Fibroblast of lung (primary cell): ENCODE measurements around the gene MYO1D. TPM values are rescaled to one million over a fixed set of nuclear protein-coding genes. Genes with fewer than 3 reads are reported as not detected.

Source experiments
- DNase-seq, 2 donors: peaks; one replicate each; pipeline versions ENCODE4 v3.0.0 to v3.0.0-alpha.2; 2010; ENCODE audit warnings: low read depth in 2 of 2
- H2AFZ ChIP-seq: 2 replicates; pipeline ENCODE4 v1.5.1; 2012; ENCODE audit warnings: low read length, control low read depth, inconsistent platforms
- H3K27ac ChIP-seq: 2 replicates; pipeline ENCODE4 v1.5.1; 2011; ENCODE audit warnings: low read length, control low read depth; ENCODE audit not compliant: insufficient read depth
- H3K27me3 ChIP-seq: 2 replicates; pipeline ENCODE4 v1.5.1; 2011; ENCODE audit warnings: mild to moderate bottlenecking, low read length; ENCODE audit not compliant: control insufficient read depth, insufficient read depth
- H3K36me3 ChIP-seq: 2 replicates; pipeline ENCODE4 v1.5.1; 2011; ENCODE audit warnings: low read length; ENCODE audit not compliant: control insufficient read depth, insufficient read depth
- H3K4me1 ChIP-seq: 2 replicates; pipeline ENCODE4 v1.5.1; 2011; ENCODE audit warnings: low read length; ENCODE audit not compliant: control insufficient read depth, insufficient read depth; ENCODE audit errors: extremely low read depth
- H3K4me2 ChIP-seq: 2 replicates; pipeline ENCODE4 v1.5.1; 2011; ENCODE audit warnings: low read length, control low read depth; ENCODE audit not compliant: insufficient read depth; ENCODE audit errors: extremely low read depth
- H3K4me3 ChIP-seq, 4 experiments: fragments of 200-600 bp in 1 of 4; sonication (generic) in 1 of 4; replicated peaks in 1 of 4; 2 replicates each; pipeline ENCODE4 v1.5.1; 2011 to 2016; ENCODE audit warnings: low read length in 4 of 4, low read depth in 3 of 4, mild to moderate bottlenecking in 3 of 4, control low read depth in 2 of 4, inconsistent platforms in 1 of 4, mixed read lengths in 1 of 4; ENCODE audit not compliant: insufficient read depth in 1 of 4; ENCODE audit errors: control extremely low read depth in 1 of 4
- H3K79me2 ChIP-seq: 2 replicates; pipeline ENCODE4 v1.5.1; 2012; ENCODE audit warnings: mild to moderate bottlenecking, low read length, inconsistent platforms; ENCODE audit not compliant: control insufficient read depth, insufficient read depth
- H3K9ac ChIP-seq: 2 replicates; pipeline ENCODE4 v1.5.1; 2011; ENCODE audit warnings: mild to moderate bottlenecking, low read length, control low read depth; ENCODE audit not compliant: insufficient read depth
- H3K9me3 ChIP-seq: 2 replicates; pipeline ENCODE4 v1.5.1; 2012; ENCODE audit warnings: low read depth, low read length; ENCODE audit not compliant: control insufficient read depth, insufficient read depth
- H4K20me1 ChIP-seq: 2 replicates; pipeline ENCODE4 v1.5.1; 2011; ENCODE audit warnings: low read length; ENCODE audit not compliant: control insufficient read depth, insufficient read depth; ENCODE audit errors: extremely low read depth
- EZH2 ChIP-seq: IDR thresholded peaks from 2 replicates; pipeline ENCODE4 v1.5.1; 2012; ENCODE audit warnings: low read length, control low read depth, mild to moderate bottlenecking; ENCODE audit errors: missing control alignments
- polyA plus RNA-seq, 2 donors: library from polyadenylated mRNA; depleted of rRNA in 1 of 2; stranded (reverse) in 1 of 2; unstranded in 1 of 2; fragments of >200 nt; gene quantifications; 2 replicates each; pipeline ENCODE4 v1.2.1, GENCODE V29; 2011 to 2012; ENCODE audit warnings: missing spikeins in 1 of 2
- total RNA-seq: library from RNA; depleted of rRNA; stranded (reverse); fragments of >200 nt; gene quantifications from 2 replicates; pipeline ENCODE4 v1.2.1, GENCODE V29; 2014
- TF ChIP-seq, protein P1 (sequence below), 2 donors: IDR thresholded peaks in 1 of 2; conservative IDR thresholded peaks in 1 of 2; 1 replicate in 1 of 2; 2 replicates in 1 of 2; pipeline ENCODE4 v1.5.1; 2011 to 2012; ENCODE audit warnings: low read length in 2 of 2, control low read depth in 1 of 2, inconsistent platforms in 1 of 2, low read depth in 1 of 2, mild to moderate bottlenecking in 1 of 2

MYO1D gene
- total and polyA plus RNA-seq, 2 donors (not counting 1 experiment from before 2014, with no cell fraction given) = 35.0 to 46.6 TPM

DNA sequence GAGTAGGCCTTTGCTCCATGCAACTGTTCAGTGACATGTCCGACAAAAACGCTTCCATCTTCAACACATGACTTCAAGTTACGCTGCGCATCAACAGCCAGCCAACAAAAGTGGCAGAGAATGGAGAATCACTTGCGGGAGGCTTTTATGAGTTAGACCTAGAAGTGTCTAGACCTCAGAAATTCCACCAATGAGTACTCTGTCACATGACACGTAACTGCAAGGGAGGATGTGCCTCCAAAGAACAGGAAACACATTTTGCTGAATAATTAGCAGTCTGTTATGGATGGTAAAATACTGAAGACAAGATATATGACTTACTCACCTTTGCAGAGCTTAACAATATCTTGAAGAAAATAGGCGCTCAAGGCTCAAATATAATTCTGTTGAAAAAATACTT lies 62.1 kb downstream of the MYO1D start:
- no peaks in the 10 kb centered on the region for H3K27me3 ChIP-seq
- no peaks in the 10 kb centered on the region for H3K79me2 ChIP-seq
- no peak for TF ChIP-seq EZH2
- TF ChIP-seq, protein P1, sequence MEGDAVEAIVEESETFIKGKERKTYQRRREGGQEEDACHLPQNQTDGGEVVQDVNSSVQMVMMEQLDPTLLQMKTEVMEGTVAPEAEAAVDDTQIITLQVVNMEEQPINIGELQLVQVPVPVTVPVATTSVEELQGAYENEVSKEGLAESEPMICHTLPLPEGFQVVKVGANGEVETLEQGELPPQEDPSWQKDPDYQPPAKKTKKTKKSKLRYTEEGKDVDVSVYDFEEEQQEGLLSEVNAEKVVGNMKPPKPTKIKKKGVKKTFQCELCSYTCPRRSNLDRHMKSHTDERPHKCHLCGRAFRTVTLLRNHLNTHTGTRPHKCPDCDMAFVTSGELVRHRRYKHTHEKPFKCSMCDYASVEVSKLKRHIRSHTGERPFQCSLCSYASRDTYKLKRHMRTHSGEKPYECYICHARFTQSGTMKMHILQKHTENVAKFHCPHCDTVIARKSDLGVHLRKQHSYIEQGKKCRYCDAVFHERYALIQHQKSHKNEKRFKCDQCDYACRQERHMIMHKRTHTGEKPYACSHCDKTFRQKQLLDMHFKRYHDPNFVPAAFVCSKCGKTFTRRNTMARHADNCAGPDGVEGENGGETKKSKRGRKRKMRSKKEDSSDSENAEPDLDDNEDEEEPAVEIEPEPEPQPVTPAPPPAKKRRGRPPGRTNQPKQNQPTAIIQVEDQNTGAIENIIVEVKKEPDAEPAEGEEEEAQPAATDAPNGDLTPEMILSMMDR (conservative IDR thresholded peaks at IDR 0.05 in 1 of 2, IDR thresholded peaks at IDR 0.05 in 1 of 2; ENCODE audit: low read depth in 1 of 2, low read length in 2 of 2) = no peak
- no peak overlapping the region for H3K4me3 ChIP-seq
- H3K36me3 ChIP-seq = no peaks in the 10 kb centered on the region
- H3K9ac ChIP-seq = no peak overlapping the region
- no peaks in the 10 kb centered on the region for H4K20me1 ChIP-seq
- peaks cover 2% of the 10 kb centered on the region for H3K4me1 ChIP-seq
- H3K27ac ChIP-seq = no peak overlapping the region
- no peak overlapping the region for H2AFZ ChIP-seq
- DNase-seq = no peak
- H3K9me3 ChIP-seq = no peaks in the 10 kb centered on the region
- no peak overlapping the region for H3K4me2 ChIP-seq

DNA sequence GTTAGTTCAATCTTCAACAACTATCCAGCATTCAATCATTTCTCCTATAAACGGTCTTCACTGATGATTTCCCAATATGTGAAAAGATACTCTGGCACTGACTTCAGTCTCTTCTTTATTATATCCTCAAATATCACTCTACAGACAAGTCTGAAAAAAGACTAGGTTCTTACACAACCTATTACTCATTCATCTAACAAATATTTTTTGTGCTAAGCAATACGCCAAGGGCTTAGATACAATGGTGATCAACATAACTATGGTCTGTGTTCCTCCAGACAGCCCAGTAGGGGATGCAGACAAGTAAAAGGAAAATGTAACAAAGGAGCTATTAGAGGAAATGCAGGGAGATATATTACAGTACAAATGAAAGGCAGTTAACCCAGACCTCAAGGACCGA lies 63.9 kb downstream of the MYO1D start:
- no peak overlapping the region for H2AFZ ChIP-seq
- H3K9me3 ChIP-seq = no peaks in the 10 kb centered on the region
- H3K4me1 ChIP-seq = no peaks in the 10 kb centered on the region
- H3K4me3 ChIP-seq = no peak overlapping the region
- H3K9ac ChIP-seq = no peak overlapping the region
- no peak overlapping the region for H3K27ac ChIP-seq
- TF ChIP-seq, protein P1 (conservative IDR thresholded peaks at IDR 0.05 in 1 of 2, IDR thresholded peaks at IDR 0.05 in 1 of 2; ENCODE audit: low read depth in 1 of 2, low read length in 2 of 2) = no peak
- no peak for TF ChIP-seq EZH2
- H3K27me3 ChIP-seq = no peaks in the 10 kb centered on the region
- no peaks in the 10 kb centered on the region for H3K79me2 ChIP-seq
- no peak overlapping the region for H3K4me2 ChIP-seq
- H4K20me1 ChIP-seq = no peaks in the 10 kb centered on the region
- no peaks in the 10 kb centered on the region for H3K36me3 ChIP-seq
- peak in 1 of 2 donors; percentile 17 for DNase-seq

DNA sequence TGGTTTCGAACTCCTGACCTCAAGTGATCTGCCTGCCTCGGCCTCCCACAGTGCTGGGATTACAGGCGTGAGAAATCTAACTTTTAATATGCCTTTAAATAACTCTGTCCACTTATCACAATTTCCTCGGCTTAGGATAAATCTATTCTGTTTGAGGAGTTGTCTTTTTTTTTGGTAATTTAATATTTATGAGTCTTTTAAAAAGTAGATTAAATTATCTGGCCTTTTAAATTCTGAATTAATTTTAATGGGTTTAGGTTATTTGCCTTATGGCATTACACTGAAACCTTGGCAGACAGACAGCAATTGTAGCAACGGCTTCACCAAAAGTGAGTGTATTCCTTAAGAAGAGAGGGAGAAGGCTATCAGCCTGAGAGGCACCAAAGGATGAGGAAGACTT lies 66.2 kb downstream of the MYO1D start:
- H3K79me2 ChIP-seq = no peaks in the 10 kb centered on the region
- H3K9ac ChIP-seq = no peak overlapping the region
- no peak overlapping the region for H2AFZ ChIP-seq
- no peaks in the 10 kb centered on the region for H3K9me3 ChIP-seq
- DNase-seq = no peak
- TF ChIP-seq, protein P1 (conservative IDR thresholded peaks at IDR 0.05 in 1 of 2, IDR thresholded peaks at IDR 0.05 in 1 of 2; ENCODE audit: low read depth in 1 of 2, low read length in 2 of 2) = no peak
- TF ChIP-seq EZH2 = no peak
- no peak overlapping the region for H3K4me2 ChIP-seq
- no peaks in the 10 kb centered on the region for H3K4me1 ChIP-seq
- no peaks in the 10 kb centered on the region for H3K27me3 ChIP-seq
- no peaks in the 10 kb centered on the region for H3K36me3 ChIP-seq
- H3K4me3 ChIP-seq = no peak overlapping the region
- no peaks in the 10 kb centered on the region for H4K20me1 ChIP-seq
- no peak overlapping the region for H3K27ac ChIP-seq
